OCI-LY7 (cell line): ENCODE measurements around the gene SLX4IP. TPM values are rescaled to one million over a fixed set of nuclear protein-coding genes. Genes with fewer than 3 reads are reported as not detected.

Experiments
- BruUV-seq: library from RNA; stranded (reverse); fragments of 400-500 nt; replicated peaks from 2 replicates; lab custom pipeline; 2021; lab: Mats Ljungman, UMichigan
- CTCF ChIA-PET: fragments of 300-600 bp; sonication (Branson Sonifier 250); formaldehyde crosslinking; loops from one replicate; lab custom pipeline; 2022; ENCODE audit warnings: antibody characterized with exemption; ENCODE audit not compliant: unreplicated experiment; lab: Charles Lee
- POLR2A ChIA-PET: fragments of 300-600 bp; sonication (Branson Sonifier 250); formaldehyde crosslinking; loops from one replicate; lab custom pipeline; 2022; ENCODE audit warnings: antibody characterized with exemption; lab: Charles Lee
- DNase-seq: peaks from one replicate; pipeline ENCODE4 v3.0.0-alpha.2; 2015; ENCODE audit warnings: low spot score
- H2AFZ ChIP-seq: fragments of 200-600 bp; sonication (generic), shearing (Covaris generic); 2 replicates; pipeline ENCODE4 v1.6.1; 2014; ENCODE audit warnings: mild to moderate bottlenecking, antibody characterized with exemption, low read length, moderate library complexity
- H3K27ac ChIP-seq: fragments of 200-600 bp; sonication (generic); 2 replicates; pipeline ENCODE4 v1.5.1; 2014; ENCODE audit warnings: mixed run types, low read depth, mild to moderate bottlenecking, moderate library complexity, low read length, inconsistent platforms; ENCODE audit not compliant: poor library complexity, severe bottlenecking
- H3K36me3 ChIP-seq: fragments of 200-600 bp; sonication (generic); 2 replicates; pipeline ENCODE4 v1.6.1; 2014; ENCODE audit warnings: mild to moderate bottlenecking, antibody characterized with exemption, low read length, moderate library complexity, mixed read lengths; ENCODE audit not compliant: insufficient read depth
- H3K4me1 ChIP-seq: fragments of 200-600 bp; sonication (generic); 2 replicates; pipeline ENCODE4 v1.5.1; 2014; ENCODE audit warnings: mild to moderate bottlenecking, low read length; ENCODE audit not compliant: insufficient read depth, poor library complexity, severe bottlenecking
- H3K4me2 ChIP-seq: fragments of 200-600 bp; sonication (generic); 2 replicates; pipeline ENCODE4 v1.6.1; 2014; ENCODE audit warnings: mild to moderate bottlenecking, low read length
- H3K4me3 ChIP-seq: fragments of 200-600 bp; sonication (generic); 2 replicates; pipeline ENCODE4 v1.5.1; 2014; ENCODE audit warnings: mild to moderate bottlenecking, low read depth, low read length; ENCODE audit not compliant: poor library complexity, severe bottlenecking
- H3K79me2 ChIP-seq: fragments of 200-600 bp; sonication (generic); 2 replicates; pipeline ENCODE4 v1.6.1; 2016; ENCODE audit warnings: low read depth, mild to moderate bottlenecking, low read length, moderate library complexity, mixed read lengths; ENCODE audit not compliant: insufficient read depth
- H3K9me2 ChIP-seq: fragments of 200-600 bp; sonication (generic); 2 replicates; pipeline ENCODE4 v1.6.1; 2016; ENCODE audit warnings: mild to moderate bottlenecking, low read length, mixed read lengths; ENCODE audit not compliant: insufficient read depth
- H3K9me3 ChIP-seq: fragments of 200-600 bp; sonication (generic); 2 replicates; pipeline ENCODE4 v1.6.1; 2014; ENCODE audit warnings: mild to moderate bottlenecking, mixed run types, low read length, mixed read lengths
- H4K20me1 ChIP-seq: fragments of 200-600 bp; sonication (generic); 2 replicates; pipeline ENCODE4 v1.6.1; 2014; ENCODE audit warnings: mild to moderate bottlenecking, antibody characterized with exemption, low read length, moderate library complexity, mixed read lengths; ENCODE audit not compliant: insufficient read depth
- EZH2phosphoT487 ChIP-seq: fragments of 200-600 bp; sonication (generic); IDR thresholded peaks from 2 replicates; pipeline ENCODE4 v1.6.1; 2018; ENCODE audit warnings: low read depth, borderline replicate concordance, mild to moderate bottlenecking, mixed run types, antibody characterized with exemption, low read length, moderate library complexity, mixed read lengths
- intact Hi-C: fragments of 100-400 bp; cut with micrococcal nuclease; formaldehyde crosslinking; loops from one replicate; pipeline ENCODE4 v1.10.0; 2022; ENCODE audit not compliant: unreplicated experiment
- total RNA-seq, 2 experiments: library from RNA; depleted of rRNA in 1 of 2; stranded (reverse); fragments of >200 nt in 1 of 2; shearing (Covaris generic) in 1 of 2; gene quantifications; 2 replicates each; pipeline ENCODE4 v1.2.3, GENCODE V29; 2014 to 2022
- TF ChIP-seq, protein P1 (sequence below): fragments of 200-600 bp; sonication (generic); conservative IDR thresholded peaks from 2 replicates; pipeline ENCODE4 v1.5.1; 2014; ENCODE audit warnings: mild to moderate bottlenecking, antibody characterized with exemption, low read length, moderate library complexity, mixed read lengths

The SLX4IP gene
- total RNA-seq, 2 experiments from 2014 or later = 4.1 to 9.2 TPM

GRCh38 chr20:10496465-10496864 is 61.4 kb downstream of the SLX4IP start:
- no peaks in the 10 kb centered on the region for H3K36me3 ChIP-seq
- H3K4me3 ChIP-seq = no peak overlapping the region
- no TSS peak for BruUV-seq
- ChIA-PET POLR2A (no interaction called here), CTCF (no interaction called here)
- H3K27ac ChIP-seq = no peak overlapping the region
- intact Hi-C loops = no loop called here
- H3K9me3 ChIP-seq = no peaks in the 10 kb centered on the region
- DNase-seq = no peak
- TF ChIP-seq, protein P1, sequence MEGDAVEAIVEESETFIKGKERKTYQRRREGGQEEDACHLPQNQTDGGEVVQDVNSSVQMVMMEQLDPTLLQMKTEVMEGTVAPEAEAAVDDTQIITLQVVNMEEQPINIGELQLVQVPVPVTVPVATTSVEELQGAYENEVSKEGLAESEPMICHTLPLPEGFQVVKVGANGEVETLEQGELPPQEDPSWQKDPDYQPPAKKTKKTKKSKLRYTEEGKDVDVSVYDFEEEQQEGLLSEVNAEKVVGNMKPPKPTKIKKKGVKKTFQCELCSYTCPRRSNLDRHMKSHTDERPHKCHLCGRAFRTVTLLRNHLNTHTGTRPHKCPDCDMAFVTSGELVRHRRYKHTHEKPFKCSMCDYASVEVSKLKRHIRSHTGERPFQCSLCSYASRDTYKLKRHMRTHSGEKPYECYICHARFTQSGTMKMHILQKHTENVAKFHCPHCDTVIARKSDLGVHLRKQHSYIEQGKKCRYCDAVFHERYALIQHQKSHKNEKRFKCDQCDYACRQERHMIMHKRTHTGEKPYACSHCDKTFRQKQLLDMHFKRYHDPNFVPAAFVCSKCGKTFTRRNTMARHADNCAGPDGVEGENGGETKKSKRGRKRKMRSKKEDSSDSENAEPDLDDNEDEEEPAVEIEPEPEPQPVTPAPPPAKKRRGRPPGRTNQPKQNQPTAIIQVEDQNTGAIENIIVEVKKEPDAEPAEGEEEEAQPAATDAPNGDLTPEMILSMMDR = no peak
- H3K79me2 ChIP-seq = no peaks in the 10 kb centered on the region; the same call in 1 of the 2 replicates
- no peak overlapping the region for H3K4me2 ChIP-seq
- H2AFZ ChIP-seq = no peak overlapping the region
- H3K4me1 ChIP-seq = no peaks in the 10 kb centered on the region
- H4K20me1 ChIP-seq = peaks cover 7% of the 10 kb centered on the region; the same call in 1 of the 2 replicates
- H3K9me2 ChIP-seq = no peaks in the 10 kb centered on the region

DNA sequence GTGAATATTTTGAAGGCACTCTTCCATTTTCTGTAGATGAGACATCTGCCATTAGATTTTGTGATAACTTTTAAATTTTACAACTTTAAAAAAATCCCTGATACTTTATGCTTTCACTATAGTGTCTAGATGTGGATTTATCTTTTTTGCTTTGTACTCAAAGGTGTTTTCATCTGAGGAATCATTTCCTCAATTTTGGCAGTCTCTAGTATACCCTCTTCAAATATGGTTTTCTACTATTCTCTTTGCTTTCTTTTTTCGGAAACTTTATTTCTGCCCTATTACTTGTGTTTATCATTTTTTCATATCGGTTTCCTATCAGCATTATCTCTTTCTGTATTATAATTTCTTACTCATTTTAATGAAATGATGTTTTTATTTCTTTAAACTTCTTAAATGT is 62.2 kb downstream of the SLX4IP start:
- Histone ChIP-seq H3K27ac (no peak overlapping the region), H3K4me2 (no peak overlapping the region), H3K4me3 (no peak overlapping the region), H3K4me1 (no peaks in the 10 kb centered on the region), H2AFZ (no peak overlapping the region), H3K9me3 (no peaks in the 10 kb centered on the region), H3K9me2 (no peaks in the 10 kb centered on the region), H3K79me2 (no peaks in the 10 kb centered on the region; the same call in 1 of the 2 replicates), H4K20me1 (peaks cover 7% of the 10 kb centered on the region; the same call in 1 of the 2 replicates), H3K36me3 (no peaks in the 10 kb centered on the region)
- ChIA-PET POLR2A (no interaction called here), CTCF (no interaction called here)
- intact Hi-C loops = no loop called here
- DNase-seq = no peak
- no TSS peak for BruUV-seq
- TF ChIP-seq, protein P1 = no peak
- no peak for TF ChIP-seq EZH2phosphoT487

GRCh38 chr20:10497791-10498190 is 62.7 kb downstream of the SLX4IP start:
- BruUV-seq = no TSS peak
- H3K79me2 ChIP-seq = no peaks in the 10 kb centered on the region; the same call in 1 of the 2 replicates
- TF ChIP-seq, protein P1 = no peak
- no peak for TF ChIP-seq EZH2phosphoT487
- DNase-seq = no peak
- H4K20me1 ChIP-seq = peaks cover 7% of the 10 kb centered on the region; the same call in 1 of the 2 replicates
- H3K9me2 ChIP-seq = no peaks in the 10 kb centered on the region
- H3K4me2 ChIP-seq = no peak overlapping the region
- H3K4me3 ChIP-seq = no peak overlapping the region
- intact Hi-C loops = no loop called here
- H3K9me3 ChIP-seq = no peaks in the 10 kb centered on the region
- ChIA-PET POLR2A (no interaction called here), CTCF (no interaction called here)
- H3K4me1 ChIP-seq = no peaks in the 10 kb centered on the region
- no peaks in the 10 kb centered on the region for H3K36me3 ChIP-seq
- no peak overlapping the region for H2AFZ ChIP-seq
- no peak overlapping the region for H3K27ac ChIP-seq
